DMS153 treated with DMSO at 0.1 percent for 48 hours (cell line): ENCODE measurements around the gene CHI3L1.

ENCODE experiments used
- DNase-seq: peaks from one replicate; lab custom pipeline; 2025; ENCODE audit not compliant: unreplicated experiment; lab: John Stamatoyannopoulos, UW

Gene CHI3L1

GRCh38 chr1:203206129-203206687 lies 19.7 kb upstream of the CHI3L1 start:
- DNase-seq = no peak

GRCh38 chr1:203204756-203205155 lies 18.3 kb upstream of the CHI3L1 start:
- DNase-seq = no peak

- no peak for DNase-seq
These were observed 16.1 kb upstream of the CHI3L1 start for GRCh38 chr1:203202431-203203245.

DNA sequence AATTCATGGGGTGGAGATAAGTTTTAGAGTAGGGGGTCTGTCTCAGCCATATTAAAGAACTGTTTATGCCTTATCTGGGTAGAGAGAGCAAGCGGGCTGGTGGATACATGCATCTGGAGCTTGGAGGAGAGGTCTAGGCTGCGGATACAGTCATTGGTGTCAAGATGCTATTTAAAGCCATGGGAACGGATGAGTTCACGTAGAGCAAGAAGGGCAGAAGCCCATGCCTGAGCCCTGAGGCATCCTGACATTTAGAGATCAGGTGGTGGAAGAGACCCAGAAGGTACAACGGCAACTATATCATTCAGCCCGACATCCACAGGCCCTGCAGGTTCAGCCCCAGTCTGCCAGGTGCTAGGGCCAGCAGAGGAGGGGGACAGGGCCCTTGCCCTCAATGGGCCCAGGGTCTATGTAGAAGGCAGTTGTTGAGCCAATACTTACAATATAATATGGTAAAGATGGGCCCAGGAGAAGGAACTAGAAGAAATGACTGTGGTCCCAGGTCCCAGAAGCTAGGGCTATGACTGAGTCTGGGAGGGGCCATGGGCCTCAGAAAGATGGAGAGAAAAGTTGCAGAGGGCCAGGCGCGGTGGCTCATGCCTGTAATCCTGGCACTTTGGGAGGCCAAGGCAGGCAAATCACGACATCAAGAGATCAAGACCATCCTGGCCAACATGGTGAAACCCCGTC lies 15.2 kb upstream of the CHI3L1 start:
- no peak for DNase-seq

- no peak for DNase-seq
These were observed 14.4 kb upstream of the CHI3L1 start for GRCh38 chr1:203200916-203201315.

DNA sequence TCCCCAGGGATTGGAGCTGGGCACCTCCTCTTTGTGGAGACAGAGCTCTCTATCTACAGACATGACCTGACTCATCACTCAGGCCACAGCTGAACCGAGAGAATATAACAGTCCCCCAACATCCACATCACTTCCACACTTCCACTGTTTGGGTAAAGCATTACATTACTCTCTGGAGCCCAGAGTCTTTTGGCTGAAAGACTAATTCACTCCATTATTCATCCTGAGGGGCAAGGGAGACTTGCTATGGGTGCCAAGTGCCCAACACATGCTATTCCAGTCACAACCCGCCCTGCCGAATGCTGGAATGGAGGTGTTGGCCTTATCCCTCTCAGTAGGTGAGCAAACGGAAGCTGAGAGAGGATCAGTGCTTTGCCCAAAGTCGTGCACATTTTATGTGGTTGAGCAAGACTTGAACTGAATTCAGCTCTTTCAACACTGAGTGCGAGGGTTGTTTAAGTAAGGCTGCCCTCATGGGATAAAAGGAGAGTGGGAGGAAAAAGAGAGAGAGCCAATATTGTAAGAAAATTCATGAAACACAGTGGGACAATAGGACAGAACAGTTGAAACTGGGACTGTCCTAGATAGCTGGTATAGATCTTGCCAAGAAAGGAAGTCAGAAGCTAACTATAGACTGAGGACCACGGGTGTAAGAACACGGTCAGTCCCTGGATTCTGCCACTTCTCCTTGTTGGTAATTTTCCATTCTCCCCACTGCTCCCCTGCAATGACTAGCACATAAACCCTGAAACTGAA lies 13.5 kb upstream of the CHI3L1 start:
- no peak for DNase-seq

DNA sequence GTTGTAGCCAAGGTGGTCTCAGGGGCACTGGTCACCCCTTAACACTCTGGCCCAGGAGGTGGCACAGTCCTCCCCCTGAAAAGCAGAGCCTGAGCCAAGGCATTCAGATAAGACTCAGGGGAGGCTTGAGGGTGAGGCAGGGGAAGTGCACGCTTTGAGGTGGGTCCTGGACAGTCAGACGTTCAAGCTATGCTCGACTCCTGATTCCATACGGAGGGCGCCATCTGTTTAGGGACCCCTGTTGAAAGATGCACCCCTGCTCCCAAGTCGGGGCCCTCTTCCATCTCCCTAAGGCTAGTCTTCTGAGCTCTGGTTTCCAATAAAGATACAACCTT lies 12.9 kb upstream of the CHI3L1 start:
- DNase-seq = no peak

DNA sequence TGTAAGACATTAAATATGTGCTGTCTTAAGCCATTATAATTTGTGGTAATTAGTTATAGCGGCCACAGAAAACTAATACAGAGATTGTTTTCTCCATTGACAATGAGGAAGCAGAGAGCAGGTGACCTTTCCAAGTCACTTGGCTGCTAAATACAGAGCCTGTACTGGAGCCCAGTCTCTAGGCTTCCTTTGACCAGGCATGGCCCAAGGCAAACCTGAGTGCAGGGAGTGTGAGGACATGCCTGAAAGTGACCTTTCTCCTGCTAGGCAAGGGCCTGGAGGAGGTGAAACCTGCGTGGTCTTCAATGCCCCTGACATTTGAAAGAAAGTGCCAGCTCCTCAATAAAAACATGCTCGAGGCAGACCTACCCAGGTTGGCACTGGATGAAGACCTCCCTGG lies 12.5 kb upstream of the CHI3L1 start:
- DNase-seq = no peak

GRCh38 chr1:203197625-203198024 lies 11.1 kb upstream of the CHI3L1 start:
- DNase-seq = no peak

GRCh38 chr1:203196371-203196770 lies 9.9 kb upstream of the CHI3L1 start:
- DNase-seq = no peak

DNA sequence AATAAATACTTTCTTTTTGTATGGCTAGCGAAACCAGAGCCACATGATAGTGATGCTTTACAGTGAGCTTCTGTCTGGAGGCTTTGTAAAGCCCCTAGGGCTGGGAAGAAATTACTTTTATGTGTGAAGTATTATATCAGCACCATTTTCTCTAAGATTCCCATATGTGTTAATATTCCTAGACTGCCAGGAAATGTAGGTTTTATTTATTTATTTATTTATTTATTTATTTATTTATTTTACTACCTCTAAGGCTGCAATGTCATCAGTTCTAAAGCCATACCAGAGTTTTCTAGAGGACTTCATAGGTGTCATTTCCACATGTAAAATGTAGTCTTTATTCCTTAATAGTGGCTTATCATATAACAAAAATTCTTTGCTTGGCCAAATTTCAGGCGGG lies 4.4 kb upstream of the CHI3L1 start:
- no peak for DNase-seq

DNA sequence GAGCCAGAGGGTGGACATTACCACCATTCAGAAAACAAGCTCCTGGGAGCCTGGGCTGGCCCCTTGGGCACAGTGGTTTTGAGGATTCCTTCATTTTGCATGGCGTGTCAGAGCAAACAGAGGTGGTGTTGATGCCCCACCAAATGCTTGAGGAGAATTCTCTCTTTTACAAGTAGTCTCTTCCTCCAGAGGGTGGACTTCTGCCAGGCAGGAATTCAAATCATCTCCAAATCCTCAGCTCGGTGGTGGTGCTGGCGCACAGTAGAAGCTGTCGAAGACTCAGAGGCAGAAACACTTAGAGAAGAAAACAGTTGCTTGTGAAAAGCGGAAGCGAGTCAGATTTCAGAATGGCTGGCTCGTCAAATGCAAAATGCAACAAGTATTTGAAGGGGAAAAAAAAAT lies 3.4 kb upstream of the CHI3L1 start:
- DNase-seq = no peak

GRCh38 chr1:203188686-203189232 lies 2.3 kb upstream of the CHI3L1 start:
- DNase-seq = no peak

DNA sequence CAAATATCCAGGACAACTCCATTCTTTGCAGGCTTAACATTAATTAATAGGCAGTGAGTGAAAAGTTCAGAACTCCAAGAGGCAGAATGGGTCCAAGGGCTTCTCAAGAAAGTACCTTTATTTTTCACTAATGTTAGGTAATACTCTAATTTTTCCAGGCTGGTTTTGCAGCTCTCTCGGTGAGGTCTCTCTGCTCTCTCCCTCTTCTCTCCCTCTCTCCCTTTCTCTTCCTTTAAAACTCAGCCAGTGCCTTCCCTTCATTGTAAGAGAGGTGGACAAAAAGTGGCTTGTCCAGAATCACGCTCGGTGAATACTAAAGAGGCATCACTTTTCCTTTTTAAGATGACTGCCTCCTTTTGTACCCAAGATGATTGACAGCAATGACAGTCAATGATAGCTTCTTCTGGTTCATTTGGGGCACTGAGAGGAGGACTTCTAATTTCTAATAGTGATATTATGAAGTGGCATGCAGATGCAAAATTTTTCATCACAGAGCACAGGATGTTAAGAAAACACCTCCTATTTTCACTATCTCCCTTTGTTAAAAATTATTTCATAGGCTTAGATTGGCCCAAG lies 1.3 kb upstream of the CHI3L1 start:
- no peak for DNase-seq

DNA sequence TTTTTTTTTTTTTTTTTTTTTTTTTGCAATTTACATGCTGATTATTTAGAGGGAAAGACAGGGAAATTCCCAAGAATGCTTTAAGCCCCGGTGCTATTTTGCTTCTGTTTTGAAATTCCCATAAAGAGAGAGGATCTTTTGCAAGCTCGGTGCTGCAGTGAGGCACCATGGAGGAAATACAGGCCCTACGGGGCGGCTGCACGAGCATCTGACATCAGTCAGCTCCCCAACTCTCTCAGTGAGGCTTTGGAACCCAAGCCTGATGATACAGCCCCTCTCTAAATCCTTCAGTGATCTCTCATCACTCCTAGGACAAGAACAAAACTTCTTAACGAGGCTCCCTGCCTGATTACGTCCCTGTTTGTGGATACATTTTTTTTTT lies 791 bp upstream of the CHI3L1 start:
- no peak for DNase-seq

DNA sequence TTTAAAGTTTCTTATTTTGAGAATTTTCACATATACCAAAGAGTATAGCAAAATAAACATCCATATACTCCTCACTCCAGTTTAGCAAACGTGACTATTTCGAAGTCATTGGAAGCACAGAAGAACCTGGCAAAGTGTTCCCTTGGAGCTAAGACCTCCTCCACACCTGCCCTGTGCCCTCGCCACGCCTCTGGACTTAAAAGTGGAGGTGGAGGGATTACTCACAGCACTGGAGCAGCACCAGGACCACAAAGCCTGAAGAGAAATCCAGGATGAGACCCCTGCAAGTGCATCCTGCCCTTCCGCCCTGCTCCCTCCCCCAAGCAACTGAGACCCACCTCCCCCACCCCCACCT lies 436 bp downstream of the CHI3L1 start:
- no peak for DNase-seq

DNA sequence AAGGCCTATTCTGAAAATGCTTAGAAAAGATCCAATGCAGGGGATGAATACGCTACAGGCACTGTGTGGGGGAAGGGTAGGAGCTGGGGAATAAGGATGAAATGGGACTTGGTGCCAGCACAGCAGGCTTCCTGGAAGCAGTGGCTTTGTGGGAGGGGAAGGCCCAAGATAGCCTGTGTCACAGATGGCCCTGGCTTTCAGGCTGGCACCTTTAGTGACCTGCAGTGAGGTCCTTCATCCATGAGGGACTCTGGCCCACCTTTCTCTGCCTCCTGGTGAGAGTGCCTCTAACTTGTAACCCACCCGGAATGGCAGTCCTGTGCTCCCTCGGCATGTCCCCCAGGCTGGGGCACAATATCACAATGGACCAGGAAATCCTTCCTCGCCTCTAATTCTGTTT lies 919 bp downstream of the CHI3L1 start:
- no peak for DNase-seq

DNA sequence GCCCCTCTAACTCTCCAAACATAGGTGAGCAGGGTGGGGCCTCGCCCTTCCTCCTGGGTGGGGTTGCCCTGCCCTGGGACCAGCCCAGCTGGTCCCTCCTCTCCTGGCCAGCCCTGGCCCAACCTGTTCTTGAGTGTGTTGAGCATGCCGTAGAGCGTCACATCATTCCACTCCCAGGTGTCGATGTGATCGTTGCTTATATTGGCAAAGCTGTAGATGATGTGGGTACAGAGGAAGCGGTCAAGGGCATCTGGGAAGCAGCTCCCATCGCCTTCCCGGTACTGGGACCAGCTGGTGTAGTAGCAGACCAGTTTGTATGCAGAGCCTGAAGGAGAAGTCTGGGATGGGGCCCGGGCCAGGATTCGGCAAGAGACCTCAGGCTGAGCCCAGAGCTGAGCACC lies 1.4 kb downstream of the CHI3L1 start:
- no peak for DNase-seq

DNA sequence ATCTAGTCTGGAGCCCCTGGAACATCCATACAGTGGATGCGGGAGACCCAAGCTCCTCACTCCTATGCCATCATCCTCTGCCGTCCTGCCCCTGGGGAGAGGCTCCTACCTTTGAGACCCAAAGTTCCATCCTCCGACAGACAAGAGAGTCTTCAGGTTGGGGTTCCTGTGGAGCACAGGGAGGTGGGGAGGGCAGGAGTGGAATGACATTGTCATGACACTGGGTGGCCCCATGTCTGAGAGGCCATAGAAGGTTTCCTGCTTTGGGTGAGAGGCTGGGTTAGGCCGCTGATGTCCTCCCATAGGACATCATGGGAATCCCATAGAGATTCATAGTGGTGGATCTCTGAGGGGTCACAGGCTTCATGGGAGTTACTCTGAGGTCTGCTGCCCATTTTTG lies 2.0 kb downstream of the CHI3L1 start:
- no peak for DNase-seq

- DNase-seq = no peak
These were observed 2.7 kb downstream of the CHI3L1 start for GRCh38 chr1:203183828-203184227.

- DNase-seq = no peak
These were observed 4.0 kb downstream of the CHI3L1 start for GRCh38 chr1:203182387-203182953.
